Kasumi-1 (cell line): Measurements from ENCODE around the gene UBXN10.

ENCODE experiments used
- DNase-seq, 2 experiments: peaks; one replicate each; lab custom pipeline; 2025; lab: John Stamatoyannopoulos, UW

UBXN10 gene

DNA sequence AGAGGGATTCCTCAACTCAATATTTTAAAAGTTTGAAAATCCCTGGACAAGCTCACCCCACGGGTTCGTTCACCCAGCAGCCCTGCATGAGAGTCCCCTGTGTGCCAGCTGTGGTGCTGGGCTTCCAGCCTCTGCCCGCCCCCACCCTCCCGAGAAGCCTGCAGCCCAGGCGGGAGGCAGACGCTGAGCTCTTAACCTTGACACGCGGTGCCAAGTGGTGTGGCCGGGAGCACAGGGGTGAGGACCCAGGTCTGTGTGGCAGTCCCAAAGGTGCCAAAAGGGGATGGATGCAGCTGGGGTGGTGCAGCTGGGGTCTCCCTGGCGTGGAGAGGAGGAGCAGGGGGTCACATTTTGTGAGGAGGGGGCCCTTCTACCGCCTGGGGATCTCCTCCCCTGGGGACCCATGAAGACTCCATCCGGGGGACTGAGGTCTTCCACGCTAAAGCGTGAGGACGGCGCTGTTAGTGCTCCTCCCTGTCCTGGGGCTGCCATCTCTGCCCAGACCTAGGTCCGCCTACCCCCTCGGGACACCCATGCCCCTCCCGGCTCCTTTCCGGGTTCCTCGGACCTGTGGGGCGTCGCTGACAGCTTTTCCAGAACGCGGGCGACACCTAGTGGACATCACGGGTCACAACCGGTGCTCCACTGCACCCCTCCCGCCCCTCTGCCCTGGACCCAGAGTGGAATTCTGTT is 33.8 kb upstream of the UBXN10 start:
- peak; percentile 75 to 80 for DNase-seq

DNA sequence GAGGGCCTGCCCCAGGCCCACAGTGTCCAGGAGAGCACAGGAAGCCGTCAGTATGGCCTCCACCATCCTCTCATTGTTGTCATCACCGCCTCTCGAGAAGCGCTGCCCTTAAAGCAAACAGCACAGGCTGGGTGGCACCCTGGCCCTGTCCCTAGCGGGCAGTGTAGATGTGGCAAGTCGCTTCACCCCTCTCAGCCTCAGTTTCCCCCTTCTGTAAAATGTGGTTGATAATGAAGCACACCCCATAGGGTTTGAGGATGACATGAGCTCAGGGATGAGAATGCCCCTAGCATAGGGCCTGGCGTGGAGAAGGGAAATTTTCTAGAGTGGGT is 33.3 kb upstream of the UBXN10 start:
- DNase-seq: no peak

DNA sequence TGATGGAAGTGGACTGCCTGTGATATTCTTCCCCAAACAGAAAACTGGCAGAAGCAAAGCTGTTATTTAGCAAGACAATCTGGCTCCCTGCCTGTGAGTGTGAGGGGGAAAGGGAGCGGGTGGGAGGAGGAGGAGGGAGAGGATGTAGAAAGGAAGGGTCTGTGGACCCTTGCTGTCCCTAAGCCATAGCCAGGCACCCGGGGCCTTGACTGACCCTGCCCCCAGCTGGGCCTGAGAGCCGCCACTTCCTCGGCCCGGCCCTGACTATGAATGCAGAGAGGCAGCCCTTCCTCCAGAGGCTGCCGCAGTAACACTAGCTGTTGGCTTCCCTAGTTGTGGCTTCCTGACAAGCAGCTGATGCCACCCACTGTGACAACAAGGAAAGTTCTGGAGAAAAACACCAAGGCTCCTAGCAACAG is 32.9 kb upstream of the UBXN10 start:
- DNase-seq: peak; percentile 49 to 66

DNA sequence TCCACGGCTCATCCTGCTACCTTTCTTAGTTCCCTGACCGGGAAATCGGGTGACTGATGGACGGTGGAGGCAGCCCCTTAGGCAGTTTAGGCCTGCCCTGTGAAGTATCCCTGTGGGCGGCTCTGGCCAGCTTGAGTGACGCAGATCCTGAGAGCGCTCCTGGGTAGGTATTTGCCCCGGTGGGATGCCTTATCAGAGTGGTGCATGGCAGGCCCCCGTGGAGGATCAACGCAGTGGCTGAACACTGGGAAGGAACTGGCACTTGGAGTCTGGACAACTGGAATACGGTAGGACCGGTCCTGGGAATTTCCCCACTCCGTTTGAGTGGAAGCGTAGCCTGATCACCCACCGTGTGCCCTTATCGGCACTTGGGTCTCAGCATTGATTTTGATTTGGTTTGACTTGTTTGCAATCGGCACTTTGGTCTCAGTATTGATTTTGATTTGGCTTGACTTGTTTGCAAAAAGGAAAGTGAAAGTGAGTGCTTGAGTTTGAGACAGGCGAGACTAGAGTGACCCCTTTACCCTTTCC is 31.5 kb upstream of the UBXN10 start:
- no peak for DNase-seq

DNA sequence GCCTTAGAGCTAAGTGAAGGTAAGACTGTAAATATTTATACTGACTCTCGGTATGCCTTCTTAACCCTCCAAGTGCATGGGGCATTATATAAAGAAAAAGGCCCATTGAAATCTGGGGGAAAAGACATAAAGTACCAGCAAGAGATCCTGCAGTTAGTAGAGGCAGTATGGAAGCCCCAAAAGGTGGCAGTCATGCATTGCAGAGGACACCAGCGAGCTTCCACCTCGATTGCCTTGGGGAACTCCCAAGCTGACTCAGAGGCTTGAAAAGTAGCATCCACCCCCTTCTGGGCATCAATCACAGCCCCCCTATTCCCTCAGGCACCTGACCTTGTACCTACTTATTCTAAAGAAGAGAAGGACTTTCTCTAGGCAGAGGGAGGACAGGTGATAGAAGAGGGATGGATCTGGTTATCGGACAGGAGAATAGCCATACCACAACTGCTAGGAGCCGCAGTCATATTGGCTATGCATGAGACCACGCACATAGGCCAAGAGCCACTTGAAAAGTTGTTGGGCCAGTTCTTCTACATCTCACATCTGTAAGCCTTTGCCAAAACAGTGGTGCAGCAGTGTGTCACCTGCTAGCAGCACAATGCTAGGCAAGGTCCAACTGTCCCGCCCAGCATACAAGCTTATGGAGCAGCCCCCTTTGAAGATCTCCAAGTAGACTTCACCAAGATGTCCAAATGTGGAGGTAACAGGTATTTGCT is 27.4 kb upstream of the UBXN10 start:
- DNase-seq: no peak

DNA sequence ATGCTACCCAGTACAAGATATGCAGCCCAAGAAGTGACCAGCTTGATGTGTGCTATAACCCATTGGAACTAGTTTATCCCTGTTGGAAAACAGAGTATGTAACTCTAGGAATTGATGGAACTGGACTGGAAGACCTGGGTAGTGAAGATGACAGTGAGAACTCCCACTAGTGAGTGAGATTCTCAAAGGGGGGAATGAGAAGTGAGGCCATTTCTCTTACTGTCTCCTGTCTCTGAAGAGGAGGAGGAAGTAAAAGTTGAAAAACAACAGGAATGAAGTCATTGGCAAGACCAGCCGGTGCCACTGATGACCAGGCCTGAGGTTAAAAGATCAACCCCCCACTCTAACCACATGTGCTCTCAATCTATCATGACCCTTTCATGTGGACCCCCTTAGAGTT is 25.9 kb upstream of the UBXN10 start:
- no peak for DNase-seq

DNA sequence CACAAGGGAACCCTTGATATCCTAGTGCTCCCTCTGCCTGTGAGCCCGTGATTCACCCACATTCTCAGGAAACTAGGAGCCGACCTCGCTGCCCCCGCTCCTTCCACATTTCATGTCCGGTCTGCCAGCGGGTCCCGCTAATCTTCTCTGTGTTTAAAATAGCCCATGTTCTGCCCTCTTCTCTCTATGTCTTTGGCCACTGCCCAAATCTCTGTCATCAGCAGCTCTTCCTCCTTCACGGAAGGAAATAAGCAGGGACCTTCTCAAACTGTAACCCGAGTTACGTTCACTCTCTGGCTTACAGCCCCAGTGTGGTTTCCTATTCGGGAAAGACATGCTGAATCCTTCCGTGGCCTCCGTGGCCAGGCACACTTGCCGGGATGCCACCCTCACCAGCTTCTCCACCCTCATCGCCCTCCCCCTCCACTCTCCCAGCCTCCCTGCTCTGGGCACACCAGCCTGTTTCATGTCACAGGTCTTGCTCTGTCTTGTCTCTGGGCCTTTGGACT is 21.1 kb upstream of the UBXN10 start:
- DNase-seq: peak; percentile 95 to 96

DNA sequence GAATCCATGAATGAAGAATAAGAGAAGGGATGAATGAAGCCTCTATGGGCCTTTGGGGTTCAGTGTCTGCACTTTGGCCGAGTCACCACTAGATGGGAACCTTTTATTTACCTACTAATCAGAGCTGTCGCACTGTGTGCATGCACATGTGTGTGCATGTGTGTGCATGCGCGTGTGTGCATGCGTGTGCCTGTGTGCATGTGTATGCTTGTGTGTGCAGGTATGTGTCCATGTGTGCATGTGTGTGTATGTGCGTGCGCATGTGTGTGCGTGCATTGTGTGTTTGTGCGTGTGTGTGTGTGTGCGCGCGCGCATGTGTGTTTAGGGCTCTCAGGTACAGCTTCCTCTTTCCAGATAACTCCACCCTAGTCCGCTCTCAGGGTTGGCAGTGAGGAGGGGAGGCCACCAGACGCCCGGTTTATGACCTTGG is 20.4 kb upstream of the UBXN10 start:
- DNase-seq: peak; percentile 82 to 84

DNA sequence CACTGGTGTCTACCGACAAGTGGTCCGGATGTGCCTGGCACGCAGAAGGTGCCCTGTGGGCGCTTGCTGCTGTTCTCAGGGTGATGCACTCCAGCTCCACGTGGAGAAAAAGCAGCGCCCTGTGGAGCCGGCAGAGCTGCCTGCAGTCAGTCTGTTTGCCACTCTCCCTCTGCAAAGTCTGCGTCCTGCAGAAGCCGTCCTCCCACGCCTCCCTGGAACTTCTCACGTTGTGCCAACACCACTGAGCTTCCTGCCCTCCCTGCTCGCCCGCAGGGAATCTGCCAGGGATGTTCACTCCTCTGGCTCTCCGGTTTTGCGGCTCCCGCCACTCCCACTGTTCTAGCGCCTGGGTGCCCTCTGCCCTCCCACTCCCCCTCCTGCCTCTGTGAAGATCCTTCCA is 19.8 kb upstream of the UBXN10 start:
- DNase-seq: peak; percentile 67 to 71

DNA sequence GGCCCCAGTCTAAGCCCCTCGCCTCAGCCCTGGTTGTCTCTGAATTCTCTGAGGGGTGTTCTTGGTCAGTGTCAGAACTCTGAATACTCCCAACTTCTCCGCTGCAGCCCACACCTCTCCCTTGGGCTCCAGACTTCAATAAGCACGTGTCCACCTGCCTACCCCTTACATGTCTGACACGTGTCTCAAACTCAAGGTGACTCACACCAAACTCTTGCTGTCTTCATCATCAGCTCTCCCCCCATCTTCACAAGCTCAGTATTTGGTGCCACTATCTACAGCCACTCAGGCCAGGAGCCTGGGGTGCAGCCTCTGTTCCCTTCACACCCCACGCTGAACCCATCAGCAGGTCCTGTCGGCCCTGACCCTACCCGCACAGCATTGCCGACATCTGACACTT is 18.8 kb upstream of the UBXN10 start:
- no peak for DNase-seq

DNA sequence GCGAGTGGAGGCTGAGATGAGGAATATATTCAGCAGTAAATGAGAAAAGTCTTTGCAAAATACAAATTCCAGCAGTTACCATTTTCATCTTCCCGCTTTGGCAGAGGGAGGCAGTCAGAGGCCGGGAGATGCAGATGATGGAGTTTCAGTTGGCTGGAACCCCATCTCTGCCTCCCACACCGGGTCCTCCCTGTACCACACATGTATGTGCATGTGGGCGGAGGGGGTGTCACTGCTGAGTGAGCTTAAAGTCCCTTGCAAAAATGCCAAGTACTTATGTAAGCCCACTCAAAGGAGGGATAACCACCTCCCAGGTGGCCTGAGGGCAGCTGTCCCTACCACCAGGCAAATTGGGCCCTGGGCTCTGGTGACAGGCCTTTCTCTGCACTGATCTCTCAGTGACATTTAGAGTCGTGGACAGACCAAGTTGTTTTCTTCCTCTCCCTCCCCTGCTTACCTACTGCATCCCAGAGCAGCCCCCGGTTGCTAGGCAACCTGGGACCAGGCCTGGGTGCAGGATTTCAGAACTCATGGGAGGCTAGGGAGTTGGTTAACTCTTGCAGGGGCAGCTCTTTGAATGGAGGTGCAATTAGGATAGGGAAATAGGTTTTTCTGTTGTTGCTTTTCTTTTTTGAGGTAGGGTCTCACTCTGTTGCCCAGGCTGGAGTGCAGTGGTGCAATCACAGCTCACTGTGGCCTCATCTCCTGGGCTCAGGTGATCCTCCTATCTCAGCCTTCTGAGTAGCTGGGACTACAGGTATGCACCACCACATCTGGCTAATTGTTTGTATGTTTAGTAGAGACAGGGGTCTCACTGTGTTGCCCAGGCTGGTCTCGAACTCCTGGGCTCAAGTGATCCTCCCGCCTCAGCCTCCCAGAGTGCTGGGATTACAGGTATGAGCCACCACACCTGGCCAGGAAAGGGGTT is 17.1 kb upstream of the UBXN10 start:
- no peak for DNase-seq

DNA sequence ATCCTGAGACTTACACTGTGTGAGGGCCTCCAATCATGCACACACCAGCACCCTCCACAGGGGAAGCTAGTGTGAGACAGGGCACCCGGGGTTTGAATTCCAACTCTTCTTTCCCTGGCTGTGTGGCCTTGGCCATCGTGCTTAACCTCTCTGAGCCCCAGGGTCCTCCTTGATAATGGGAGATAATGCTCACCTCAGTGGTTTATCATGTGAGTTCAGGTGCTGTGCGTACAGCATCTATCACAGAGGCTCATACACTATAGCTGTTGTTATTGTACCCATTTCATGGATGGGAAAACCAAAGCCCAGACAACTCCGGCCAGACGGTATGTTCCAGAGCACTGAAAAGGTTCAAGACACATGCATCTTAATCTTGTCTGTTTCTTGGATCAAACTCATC is 16.0 kb upstream of the UBXN10 start:
- no peak for DNase-seq

DNA sequence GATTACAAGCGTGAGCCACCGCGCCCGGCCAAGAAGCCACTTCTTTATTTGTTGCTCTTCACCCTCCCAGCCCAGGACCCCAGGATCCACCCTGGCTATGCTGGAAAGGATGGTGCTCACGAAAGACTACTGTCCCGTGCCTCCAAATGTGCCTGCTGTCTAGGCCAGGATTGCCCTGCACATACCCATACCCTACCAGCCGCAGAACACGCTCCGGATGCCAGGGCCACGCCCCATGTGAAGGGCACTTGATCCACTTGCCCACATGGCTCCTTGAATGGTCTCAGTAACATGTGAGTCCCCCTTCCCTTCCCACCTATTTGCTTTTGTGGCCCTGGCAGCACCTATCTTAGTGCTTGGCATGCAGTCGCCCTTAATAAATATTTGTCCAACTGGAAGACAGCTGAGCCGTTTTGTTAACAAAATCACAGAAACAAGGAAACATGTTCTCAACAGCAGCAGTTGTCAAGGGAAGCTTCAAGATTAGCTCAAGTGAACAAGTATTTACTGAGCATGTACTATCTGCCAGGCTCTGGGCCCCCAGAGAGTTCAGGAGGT is 13.8 kb upstream of the UBXN10 start:
- no peak for DNase-seq

DNA sequence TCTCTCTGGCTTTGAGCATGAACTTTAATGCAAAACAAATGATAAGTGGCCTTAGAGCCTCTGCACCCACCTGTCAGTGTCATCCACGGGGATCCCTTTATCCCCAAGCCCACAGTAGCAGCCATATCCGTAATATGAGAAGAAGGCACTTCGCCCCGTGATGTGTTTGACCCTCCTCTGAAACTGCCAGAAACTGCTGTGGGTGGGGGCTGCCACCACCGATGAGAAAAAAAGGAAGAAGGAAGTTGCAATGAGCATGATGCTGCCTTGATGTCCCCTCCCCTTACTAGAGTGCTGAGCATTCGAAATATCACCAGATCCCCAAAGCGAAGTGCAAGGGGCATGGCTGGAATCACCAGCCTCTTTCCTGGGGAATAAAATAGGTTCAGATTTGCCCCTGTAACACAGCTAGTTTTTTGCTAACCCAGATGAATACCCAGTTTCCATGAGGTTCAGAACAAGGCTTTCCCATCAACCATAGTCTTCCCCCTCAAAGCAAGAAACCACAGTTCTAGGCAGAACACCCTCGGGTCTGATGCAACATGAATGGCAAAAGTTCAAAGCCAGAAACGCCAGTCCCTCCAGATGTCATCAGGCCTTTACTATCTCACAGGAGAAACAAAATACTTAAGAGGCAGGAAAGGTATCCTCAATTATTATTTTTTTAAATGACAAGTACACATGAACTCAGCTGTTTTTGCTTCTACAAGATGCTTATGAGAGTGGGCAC is 10.8 kb upstream of the UBXN10 start:
- DNase-seq: peak; percentile 76 to 82

DNA sequence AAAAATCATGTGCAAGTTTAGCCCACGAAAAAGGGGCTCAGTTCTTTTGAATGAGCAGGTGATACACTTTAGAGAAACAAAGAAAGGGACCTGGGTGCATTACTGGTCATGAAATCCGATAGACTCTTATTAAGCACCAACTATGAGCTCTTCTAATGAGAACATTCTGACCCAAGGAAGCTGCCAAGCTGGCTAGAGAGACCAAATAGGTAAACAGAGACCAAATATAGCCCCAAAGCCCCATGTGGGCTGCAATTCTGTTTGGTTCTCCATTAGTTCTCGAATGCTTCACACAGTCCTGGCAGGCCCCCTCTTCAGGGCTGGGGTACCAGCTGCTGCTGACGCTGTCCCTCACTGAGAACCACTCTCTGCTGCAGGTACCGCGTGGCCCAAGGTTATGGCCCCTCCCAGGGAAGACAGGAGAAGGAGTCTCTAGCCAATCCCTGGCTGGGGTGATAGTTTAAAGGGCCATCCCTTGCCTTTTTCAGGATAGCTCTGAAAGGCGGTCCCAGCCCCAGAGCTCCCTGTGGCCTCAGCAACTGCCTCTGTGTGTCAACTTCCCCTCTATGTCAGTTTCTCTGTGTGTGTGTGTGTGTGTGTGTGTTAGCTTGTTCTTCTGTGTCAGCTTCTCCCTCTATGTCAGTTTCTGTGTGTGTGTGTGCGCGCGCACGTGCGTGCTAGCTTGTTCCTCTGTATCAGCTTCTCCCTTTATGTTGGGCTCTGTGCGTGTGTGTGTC is 7.1 kb upstream of the UBXN10 start:
- DNase-seq: peak; percentile 75 to 78

DNA sequence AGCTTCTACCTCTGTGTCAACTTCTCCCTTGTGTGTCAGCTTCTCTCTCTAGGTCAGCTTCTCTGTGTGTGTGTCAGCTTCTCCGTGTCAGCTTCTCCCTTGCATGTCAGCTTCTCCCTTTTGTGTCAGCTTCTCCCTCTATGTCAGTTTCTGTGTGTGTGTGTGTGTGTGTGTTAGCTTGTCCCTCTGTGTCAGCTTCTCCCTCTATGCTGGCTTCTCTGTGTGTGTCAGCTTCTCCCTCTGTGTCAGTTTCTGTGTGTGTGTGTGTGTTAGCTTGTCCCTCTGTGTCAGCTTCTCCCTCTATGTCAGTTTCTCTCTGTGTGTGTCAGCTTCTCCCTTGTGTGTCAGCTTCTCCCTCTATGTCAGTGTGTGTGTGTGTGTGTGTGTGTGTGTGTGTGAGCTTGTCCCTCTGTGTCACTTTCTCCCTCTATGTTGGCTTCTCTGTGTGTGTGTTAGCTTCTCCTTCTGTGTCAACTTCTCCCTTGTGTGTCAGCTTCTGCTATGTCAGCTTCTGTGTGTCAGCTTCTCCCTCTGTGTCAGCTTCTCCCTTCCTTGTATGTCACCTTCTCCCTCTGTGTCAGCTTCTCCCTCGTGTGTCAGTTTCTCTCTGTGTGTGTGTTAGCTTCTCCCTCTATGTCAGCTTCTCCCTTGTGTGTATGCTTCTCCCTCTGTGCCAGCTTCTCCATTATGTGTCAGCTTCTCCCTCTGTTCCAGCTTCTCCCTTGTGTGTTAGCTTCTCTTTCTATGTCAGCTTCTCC is 6.3 kb upstream of the UBXN10 start:
- no peak for DNase-seq

DNA sequence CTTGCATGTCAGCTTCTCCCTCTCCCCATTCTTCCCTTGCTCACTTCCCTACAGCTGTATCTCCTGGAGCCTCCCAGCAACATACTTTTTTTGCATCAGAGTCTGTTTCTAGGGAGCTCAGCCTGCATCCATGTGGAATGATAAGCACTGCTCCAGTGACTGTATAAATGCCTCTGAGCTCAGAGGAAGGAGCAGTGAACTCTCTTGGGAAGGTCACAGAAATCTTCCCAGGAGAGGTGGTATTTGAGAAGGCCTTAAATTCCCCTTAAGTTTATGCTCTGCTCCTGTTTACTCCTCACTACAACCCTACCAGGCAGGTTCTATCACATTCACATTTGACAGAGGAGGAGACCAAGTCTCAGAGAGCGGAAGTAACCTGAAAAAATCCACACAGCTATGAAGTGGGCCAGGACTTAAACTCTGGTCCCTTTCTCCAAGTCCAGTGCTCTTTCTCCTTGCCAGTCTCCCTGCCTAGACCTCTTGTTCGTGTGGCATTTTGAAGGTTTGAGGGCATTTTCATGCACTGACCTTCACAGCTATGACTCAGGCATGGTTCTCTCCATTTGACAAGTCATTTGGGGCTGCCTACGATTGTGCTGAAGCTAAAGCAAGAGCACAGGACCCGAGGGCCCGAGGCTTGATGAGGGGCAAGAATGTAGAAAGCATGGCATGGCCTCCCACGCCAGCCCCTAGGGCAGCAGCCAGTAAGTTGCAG is 5.6 kb upstream of the UBXN10 start:
- no peak for DNase-seq

DNA sequence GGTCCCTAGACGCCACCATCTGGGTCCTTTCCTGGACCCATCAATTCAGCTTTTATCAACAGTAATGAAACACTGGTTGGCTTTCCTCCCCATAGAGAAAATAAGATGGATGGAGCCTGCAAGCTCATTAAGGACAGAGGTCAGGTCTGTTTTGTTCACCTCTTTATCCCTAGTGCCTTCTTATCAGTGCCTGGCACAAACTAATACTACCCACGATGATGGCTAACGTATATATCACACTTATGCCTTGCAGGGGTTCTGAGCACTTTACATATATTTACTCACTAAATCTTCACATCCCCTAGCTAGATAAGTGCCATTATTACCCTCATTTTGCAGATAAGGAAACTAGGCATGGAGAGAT is 5.1 kb upstream of the UBXN10 start:
- no peak for DNase-seq

DNA sequence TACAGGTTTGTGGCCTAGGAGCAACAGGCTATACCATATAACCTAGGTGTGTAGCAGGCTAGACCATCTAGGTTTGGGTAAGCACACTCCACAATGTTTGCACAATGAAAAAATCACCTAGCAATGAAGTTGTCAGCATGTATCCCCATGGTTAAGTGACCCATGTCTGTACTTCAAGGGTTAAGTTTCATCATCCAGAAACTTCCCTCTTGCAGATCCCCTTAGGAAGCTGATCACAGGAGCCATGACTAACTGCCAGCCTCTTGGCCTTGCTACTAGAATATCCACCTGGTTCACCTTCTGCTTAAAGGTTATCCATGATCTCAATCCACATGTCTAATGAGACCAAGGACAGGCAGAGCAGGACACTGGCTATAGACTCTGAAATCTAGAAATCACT is 3.5 kb upstream of the UBXN10 start:
- DNase-seq: no peak
